Measurements from ENCODE around the gene CHEK2. TPM values are rescaled to one million over a fixed set of nuclear protein-coding genes. Genes with fewer than 3 reads are reported as not detected.
"Not testable (repeated sequence)": the region's sequence is repeated elsewhere in the genome, so short reads cannot be mapped to it uniquely, and the experiment has no call there.

Gene CHEK2
- polyA plus RNA-seq, 3 donors: 1.6 to 21.3 (median 2.7) TPM

DNA sequence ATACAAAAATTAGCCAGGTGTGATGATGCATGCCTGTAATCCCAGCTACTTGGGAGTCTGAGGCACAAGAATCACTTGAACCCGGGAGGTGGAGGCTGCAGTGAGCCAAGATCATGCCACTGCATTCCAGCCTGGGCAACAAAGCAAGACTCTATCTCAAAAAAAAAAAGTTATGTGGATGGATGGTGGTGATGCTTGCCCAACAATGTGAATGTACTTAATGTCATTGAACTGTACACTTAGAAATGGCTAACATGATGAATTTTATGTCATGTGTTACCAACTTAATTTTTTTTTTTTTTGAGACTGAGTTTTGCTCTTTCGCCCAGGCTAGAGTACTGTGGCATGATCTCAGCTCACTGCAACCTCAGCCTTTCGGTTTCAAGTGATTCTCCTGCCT lies 12.9 kb upstream of the CHEK2 start:
- 92 to 97% (median 96%) methylated on average over 3 of the region's 3 CpGs for WGBS, 3 donors
- not testable (repeated sequence) for H3K27ac ChIP-seq (ENCODE audit: low read depth, low read length)

DNA sequence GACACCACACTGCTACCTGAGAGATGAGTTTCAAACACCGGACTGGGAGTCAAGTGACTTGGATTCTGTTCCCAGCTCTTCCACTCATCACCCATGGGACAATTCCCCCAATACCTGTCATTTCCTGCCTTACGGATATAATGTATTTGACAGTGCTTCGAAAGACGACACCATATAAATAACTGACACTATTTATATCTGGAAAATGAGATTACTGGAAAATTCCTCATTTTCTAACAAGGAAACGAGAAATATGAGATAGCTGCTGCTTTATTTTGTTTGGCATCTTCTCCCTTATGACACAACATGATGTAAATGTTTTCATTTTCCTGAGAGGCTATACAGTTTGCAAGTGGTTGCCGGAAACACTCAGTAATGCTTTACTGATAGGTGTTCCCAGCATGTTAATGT lies 8.9 kb upstream of the CHEK2 start:
- H3K27ac ChIP-seq (ENCODE audit: low read depth, low read length): no peak overlapping the region
- 73 to 81% (median 75%) methylated on average over 6 of the region's 6 CpGs for WGBS, 3 donors

DNA sequence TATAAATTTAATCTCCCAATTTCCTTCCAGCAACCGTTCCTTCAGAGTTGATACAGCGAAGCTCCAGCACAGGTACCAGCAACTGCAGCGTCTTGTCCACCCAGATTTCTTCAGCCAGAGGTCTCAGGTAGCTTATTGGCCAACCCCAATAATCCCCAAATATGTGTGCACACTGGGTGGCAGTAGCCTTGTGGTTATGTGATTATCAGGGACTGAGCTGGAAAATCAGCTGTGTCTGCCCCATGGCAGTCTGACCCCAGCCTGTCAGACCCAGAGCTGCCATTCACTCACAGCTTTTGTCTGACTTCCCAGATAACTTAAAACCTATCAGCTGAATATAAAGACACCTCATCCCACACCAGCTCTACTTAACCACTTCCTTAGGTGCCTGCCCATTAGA lies 2.2 kb upstream of the CHEK2 start:
- no peak overlapping the region for H3K27ac ChIP-seq (ENCODE audit: low read depth, low read length)

DNA sequence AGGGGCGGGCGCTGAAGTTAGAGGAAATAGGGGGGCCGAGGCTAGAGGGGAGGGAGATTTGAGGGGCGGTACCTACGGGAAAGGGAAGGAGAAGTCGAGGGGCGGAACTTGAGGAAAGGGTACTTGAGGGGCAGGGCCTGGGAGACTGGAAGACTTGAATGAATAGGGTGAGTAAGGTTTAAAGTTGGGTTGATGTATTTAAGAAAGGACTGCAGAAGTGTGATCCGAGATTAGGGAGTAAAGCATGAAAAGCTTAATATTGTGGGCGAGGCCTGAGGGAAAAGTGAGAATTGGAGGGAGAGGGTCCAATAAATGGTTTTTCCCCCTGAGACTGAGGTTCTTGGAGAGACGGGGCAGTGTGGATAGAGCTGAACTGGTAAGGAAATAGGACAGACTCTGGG lies 942 bp upstream of the CHEK2 start:
- whole genome bisulfite sequencing, 3 donors: 2 to 4% (median 3%) methylated on average over 10 of the region's 10 CpGs
- peak overlapping the region; percentile 3 for H3K27ac ChIP-seq (ENCODE audit: low read depth, low read length)

More for the DNA sequence above, 2.2 kb upstream of the CHEK2 start:
- 90 to 96% (median 94%) methylated on average over 3 of the region's 3 CpGs for WGBS, 3 donors

DNA sequence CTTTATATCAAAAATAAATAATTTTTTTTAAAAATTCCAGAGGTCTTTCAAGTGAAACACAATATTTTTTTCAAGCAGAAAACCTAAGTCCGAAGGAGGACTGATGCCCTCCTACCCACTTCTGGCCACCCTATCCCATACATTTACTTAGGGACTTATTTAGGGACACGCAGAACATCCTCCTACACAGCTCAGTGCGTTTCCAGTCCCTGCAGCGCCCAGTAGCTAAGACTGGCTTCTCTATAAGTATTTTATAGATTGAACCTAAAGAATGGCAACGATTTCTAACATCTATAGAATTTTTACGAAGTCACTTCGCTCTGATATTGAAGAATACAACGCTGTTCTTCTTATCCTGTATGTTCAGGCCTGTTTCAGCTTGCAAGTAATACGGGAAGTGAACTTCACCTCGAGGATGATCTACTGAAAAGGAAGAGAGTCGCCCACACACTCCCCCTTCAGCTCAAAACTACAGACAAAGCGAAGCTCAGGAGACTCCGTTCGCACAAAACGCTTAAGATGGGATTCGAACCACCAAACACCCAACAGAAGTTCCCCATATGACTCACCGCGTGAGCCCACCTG lies 328 bp downstream of the CHEK2 start:
- 6 to 10% (median 9%) methylated on average over 18 of the region's 18 CpGs for WGBS, 3 donors
- H3K27ac ChIP-seq (ENCODE audit: low read depth, low read length): no peak overlapping the region

DNA sequence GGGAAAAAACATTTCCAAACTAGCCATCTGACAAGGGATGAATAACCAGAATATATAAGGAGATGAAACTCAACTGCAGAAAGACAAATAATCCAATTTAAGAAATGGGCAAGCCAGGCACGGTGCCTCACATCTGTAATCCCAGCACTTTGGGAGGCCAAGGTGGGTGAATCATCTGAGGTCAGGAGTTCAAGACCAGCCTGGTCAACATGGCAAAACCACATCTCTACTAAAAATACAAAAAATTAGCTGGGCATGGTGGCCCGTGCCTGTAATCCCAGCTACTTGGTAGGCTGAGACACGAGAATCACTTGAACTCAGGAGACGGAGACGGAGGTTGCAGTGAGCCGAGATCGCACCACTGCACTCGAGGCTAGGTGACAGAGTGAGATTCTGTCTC lies 2.7 kb downstream of the CHEK2 start:
- not testable (repeated sequence) for H3K27ac ChIP-seq (ENCODE audit: low read depth, low read length)
- 91 to 94% (median 92%) methylated on average over 8 of the region's 8 CpGs for WGBS, 3 donors

DNA sequence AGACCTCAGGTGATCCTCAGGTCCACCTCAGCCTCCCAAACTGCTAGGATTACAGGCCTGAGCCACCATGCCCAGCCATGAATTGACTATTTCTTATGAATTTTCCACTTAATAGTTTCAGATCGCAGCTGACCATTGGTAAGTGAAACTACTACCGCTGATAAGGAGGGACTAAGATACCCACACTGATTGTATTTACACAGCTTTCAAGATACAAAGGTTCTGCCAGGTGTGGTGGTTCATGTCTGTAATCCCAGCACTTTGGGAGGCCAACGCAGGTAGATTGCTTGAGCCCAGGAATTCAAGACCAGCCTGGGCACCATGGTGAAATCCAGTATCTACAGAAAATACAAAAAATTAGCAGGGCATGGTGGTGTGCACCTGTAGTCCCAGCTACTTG lies 3.9 kb downstream of the CHEK2 start:
- H3K27ac ChIP-seq (ENCODE audit: low read depth, low read length): no peak overlapping the region
- WGBS, 3 donors: 32 to 97% (median 90%) methylated on average over 3 of the region's 3 CpGs

DNA sequence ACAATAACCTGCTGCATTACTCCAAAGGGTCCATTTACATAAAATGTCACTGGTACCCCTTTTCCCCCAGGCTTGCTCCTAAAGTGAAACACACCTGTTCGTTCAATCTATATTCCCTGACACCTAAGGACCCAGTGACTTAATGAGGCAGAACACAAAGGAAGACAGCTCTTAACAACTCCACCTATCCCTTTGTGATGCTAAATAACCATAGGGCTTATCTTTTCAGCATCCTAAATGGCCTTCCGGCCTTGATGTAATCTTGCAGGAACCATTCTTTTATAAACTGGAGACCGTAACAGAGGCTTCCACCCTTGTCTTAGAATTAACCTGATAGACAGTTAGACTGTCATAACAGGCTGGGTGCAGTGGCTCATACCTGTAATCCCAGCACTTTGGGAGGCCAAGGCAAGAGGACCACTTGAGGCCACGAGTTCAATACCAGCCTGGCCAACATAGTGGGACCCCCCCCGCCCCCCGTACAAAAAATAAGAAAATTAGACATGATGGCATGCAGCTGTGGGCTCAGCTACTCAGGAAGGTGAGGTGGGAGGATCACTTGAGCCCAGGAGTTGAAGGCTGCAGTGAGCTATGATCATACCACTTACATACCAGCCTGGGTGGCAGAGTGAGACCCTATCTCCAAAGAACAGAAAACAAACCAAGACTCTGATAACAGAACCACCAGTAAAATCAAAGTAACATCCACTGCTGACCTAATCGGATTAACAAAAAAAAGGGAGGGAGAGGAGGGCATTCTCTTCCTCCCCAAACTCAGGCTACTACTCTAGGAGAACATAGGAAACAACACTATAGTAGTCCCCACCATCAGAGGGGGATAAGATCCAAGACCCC lies 5.1 kb downstream of the CHEK2 start:
- 80 to 87% (median 84%) methylated on average over 7 of the region's 7 CpGs for WGBS, 3 donors

DNA sequence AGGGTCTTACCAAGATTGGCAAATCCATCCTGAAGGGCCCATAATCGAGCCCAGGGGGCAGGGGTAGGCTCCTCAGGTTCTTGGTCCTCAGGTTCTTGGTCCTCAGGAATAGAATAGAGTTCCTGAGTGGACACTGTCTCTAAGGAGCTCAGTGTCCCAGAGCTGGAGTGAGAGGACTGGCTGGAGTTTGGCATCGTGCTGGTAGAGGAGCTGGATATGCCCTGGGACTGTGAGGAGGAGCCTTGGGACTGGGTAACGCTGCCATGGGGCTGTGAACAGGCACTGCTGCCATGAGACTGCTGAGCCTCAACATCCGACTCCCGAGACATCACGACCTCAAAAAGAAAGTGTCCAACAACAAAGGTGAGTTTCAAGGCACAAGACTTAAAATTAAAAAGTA lies 7.2 kb downstream of the CHEK2 start:
- 90 to 96% (median 96%) methylated on average over 6 of the region's 6 CpGs for WGBS, 3 donors
- no peak overlapping the region for H3K27ac ChIP-seq (ENCODE audit: low read depth, low read length)

More for the DNA sequence above, 5.1 kb downstream of the CHEK2 start:
- H3K27ac ChIP-seq (ENCODE audit: low read depth, low read length): no peak overlapping the region

DNA sequence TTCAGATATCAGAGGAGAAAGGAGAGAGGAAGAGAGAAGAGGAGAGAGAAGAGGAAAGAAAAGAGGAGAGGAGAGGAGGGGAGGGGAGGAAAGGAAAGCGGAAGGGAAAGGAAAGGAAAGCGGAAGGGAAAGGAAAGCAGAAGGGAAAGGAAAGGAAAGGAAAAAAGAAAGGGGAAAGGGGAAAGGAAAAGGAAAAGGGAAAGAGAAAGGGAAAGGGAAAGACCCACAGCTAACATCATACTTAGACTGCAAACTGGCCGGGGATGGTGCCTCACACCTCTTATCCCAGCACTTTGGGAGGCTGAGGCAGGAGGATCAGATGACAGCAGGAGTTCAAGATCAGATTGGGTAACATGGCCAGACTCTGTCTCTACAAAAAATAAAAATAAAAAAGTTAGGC lies 11.4 kb downstream of the CHEK2 start:
- 93 to 98% (median 96%) methylated on average over 3 of the region's 3 CpGs for WGBS, 3 donors
- no peak overlapping the region for H3K27ac ChIP-seq (ENCODE audit: low read depth, low read length)

DNA sequence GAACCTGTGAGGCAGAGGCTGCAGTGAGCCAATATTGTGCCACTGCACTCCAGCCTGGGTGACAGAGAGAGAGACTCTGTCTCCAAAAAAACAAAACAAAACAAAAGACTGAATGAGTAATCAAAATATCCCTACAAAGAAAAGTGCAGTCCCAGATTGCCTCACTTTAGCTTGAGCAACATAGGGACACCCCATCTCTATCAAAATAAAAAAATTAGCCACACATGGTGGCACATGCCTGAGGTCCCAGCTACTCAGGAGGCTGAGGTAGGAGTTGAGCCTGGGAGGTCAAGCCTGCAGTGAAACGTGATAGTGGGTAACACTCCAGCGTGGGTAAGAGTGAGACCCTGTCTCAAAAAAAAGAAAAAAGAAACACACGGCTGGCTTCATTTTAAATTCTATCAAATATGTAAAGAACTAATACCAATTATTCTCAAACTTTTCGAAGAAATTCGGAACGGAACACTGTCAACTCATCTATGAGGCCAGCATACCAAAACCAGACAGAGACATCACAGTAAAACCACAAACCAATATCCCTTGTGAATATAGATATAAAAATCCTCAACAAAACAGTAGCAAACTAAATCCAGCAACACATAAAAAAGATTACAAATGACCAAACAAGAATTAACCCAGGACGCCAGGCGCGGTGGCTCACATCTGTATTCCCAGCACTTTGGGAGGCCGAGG lies 12.9 kb downstream of the CHEK2 start:
- no peak overlapping the region for H3K27ac ChIP-seq (ENCODE audit: low read depth, low read length)
- WGBS, 3 donors: 96% methylated on average over 10 of the region's 10 CpGs

DNA sequence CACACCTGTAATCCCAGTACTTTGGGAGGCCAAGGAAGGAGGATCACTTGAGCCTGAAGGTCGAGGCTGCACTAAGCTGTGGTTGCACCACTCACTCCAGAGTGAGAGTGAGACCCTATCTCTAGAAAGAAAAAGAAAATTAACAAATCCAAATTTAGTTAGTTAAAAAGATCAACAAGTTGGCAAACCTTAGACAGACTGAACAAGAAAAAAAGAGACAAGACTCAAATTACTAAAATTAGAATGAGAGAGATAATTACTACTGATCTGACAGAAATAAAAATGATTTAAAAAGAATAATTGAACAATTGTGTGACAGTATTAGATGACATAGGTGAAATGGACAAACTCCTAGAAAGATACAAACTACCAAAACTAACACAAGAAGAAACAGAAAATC lies 13.6 kb downstream of the CHEK2 start:
- 95 to 96% (median 96%) methylated on average over 1 of the region's 1 CpG for WGBS, 3 donors

DNA sequence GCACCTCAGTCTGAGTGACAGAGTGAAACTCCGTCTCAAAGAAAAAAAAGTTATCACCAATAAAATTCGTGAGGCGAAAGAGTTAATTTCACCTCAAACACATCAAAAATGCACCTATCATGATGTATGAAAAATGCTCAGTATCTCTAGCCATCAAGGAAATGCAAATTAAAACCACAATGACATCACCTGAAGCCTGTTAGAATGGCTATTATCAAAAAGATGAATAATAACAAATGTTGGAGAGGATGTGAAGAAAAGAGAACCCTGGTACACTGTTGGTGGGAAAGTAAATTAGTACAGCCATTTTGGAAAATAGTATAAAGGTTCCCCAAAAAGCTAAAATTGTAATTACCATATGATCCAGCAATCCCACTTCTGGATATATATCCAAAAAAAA lies 23.6 kb downstream of the CHEK2 start:
- 94 to 95% (median 95%) methylated on average over 3 of the region's 3 CpGs for WGBS, 3 donors
- H3K27ac ChIP-seq (ENCODE audit: low read depth, low read length): no peak overlapping the region

More for the DNA sequence above, 13.6 kb downstream of the CHEK2 start:
- no peak overlapping the region for H3K27ac ChIP-seq (ENCODE audit: low read depth, low read length)

DNA sequence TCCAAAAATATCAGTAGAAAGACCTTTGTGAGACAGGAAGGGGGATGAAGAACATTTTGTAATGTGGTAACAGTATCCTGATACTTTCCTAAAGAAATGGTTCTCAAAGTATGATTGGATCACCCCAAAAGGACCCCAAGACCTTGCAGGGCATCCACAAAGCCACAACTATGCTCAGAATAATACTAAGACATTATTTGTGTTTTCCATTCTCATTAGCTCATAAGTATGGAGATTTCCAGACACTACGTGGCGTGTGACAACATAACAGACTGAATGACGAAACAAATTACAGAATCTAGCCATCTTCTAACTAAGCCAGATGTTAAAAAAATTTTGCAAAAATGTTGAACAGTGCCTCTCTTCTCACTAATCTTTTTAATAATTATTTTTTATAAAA lies 24.9 kb downstream of the CHEK2 start:
- H3K27ac ChIP-seq (ENCODE audit: low read depth, low read length): no peak overlapping the region
- WGBS, 3 donors: 80 to 97% (median 83%) methylated on average over 3 of the region's 3 CpGs

DNA sequence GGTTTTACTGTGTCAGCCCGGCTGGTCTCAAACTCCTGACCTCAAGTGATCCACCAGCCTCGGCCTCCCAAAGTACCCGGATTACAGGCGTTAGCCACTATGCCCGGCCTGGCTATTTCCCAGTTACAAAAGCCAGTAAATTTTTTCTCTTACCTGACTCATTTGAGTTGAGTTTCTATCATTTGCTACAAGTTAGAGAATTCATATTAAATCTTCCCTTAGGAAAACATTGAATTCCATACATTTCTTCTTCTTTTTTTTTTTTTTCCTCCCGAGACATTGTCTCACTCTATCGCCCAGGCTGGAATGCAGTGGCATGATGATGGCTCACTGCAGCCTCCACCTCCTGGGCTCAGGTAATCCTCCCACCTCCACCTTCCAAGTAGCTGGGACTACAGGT lies 26.0 kb downstream of the CHEK2 start:
- WGBS, 3 donors: 94 to 98% (median 96%) methylated on average over 7 of the region's 7 CpGs
- H3K27ac ChIP-seq (ENCODE audit: low read depth, low read length): no peak overlapping the region

DNA sequence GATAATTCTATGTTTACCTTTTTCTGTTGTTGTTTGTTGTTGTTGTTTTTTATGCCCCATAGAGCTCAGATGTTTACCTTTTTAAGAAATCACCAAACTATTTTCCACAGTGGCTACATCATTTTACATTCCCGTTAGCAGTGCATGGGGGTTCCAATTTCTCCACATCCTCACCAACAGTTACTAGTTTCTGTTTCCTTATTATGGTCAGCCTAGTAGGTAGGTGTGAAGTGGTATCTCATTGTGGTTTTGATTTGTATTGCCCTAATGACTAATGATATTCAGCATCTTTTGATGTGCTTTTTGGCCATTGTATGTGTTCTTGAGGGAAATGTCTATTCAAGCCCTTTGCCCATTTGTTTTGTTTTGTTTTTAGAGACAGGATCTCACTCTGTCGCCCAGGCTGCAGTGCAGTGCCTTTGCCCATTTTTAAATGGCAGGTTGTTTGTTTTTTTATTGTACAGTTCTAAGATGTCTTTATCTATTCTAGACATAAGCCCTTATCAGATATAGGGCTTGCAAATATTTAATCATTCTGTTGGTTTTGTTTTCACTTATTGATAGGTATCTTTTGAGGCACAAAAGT lies 27.5 kb downstream of the CHEK2 start:
- 87 to 96% (median 94%) methylated on average over 2 of the region's 2 CpGs for WGBS, 3 donors
- no peak overlapping the region for H3K27ac ChIP-seq (ENCODE audit: low read depth, low read length)

DNA sequence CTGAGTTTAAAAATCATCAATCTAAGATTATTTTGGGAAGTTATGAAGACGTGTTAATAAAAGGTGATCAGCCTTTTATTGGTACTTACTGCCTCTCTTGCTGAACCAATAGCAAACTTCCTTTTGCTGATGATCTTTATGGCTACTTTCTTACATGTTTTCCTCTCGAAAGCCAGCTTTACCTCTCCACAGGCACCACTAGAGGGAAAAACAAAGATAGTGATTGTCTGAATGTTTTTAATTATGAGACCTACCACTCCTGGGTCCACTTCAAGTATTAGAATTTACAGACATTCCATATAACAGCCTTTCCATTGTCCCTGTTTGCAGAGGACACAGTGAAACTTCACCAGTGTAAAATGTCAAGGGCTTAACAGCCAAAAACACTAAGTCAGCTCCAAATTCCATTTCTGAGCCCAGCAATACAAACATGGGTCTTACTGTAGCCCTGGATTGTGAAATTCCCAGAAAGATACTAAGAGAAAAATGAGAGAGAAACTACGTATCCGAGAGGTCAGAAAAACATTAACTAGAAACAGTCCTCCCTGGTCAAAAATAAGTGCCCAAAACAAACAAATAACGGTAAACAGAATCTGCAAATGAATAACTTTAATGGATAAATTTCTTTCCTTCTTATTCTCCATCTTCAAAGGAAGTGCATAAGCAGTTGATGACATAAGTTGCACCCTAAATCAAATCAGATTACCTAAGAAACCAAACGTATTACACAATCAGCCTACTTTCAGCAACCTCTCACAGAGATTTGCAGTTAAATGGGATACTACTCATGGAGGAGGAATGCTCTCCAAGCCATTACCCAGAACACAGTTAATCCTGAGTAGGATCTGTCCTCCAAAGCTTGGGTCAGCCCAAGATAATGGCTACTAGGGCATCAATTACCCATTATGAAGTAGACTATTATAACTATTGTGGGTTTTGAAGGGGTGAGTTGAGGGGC lies 29.5 kb downstream of the CHEK2 start:
- WGBS, 3 donors: 53 to 63% (median 59%) methylated on average over 6 of the region's 6 CpGs
- no peak overlapping the region for H3K27ac ChIP-seq (ENCODE audit: low read depth, low read length)

DNA sequence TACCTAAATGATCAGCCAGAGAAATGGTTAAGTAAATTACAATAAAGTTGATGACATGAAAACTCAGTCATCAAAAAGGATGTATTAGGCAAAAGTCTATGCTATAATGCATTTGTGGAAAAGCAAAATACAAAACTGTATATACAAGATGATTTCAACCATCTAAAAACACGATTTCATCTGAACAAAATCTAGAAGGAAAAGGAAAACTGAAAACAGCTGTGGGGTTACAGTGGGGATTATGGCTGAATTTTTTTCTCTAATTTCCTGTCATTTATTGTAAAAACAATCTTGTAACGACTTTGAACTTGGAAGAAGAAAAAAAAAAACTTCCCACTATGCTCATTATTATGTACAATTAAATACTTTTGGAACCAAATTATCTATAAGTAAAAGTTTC lies 30.3 kb downstream of the CHEK2 start:
- H3K27ac ChIP-seq (ENCODE audit: low read depth, low read length): no peak overlapping the region
- WGBS, 3 donors: 47 to 78% (median 52%) methylated on average over 2 of the region's 2 CpGs

Measured in adipose tissue (tissue), 3 donors.